GM18498 (cell line): ENCODE data around the gene ACTA2.

Experiments used
- ATAC-seq: cut with Tn5 transposase; IDR thresholded peaks from one replicate; pipeline ENCODE4 v1.9.1; 2021; ENCODE audit warnings: mild to moderate bottlenecking, moderate library complexity; ENCODE audit not compliant: unreplicated experiment

Gene ACTA2

DNA sequence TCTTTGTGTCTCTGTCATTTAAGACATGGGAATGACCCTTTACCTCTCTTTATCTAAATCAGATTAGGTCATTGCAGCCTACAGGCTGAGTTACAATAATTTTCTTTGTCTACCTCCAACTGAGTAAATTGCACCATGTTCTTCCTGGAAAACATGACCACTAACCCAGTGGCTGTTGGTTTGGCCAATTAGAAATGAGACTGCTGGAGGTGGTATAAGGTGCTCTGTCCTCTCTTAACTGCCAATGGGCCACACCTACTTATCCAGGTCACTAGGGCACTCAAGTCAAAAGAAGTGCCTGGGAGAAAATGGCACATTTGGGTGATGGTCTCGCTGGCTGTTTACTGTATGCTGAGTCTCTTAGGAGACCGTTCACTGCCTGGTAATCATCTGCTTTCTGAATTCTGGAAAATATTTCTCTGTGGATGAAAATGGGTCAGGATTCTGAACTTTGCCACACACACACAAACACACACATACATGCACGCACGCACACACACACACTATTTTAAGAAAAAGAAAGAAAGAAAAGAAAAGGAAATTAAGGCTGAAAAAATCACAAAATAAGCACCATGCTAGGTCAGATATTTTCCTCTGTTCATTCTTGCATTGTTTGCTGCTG is 56.1 kb downstream of the ACTA2 start:
- no peak for ATAC-seq

DNA sequence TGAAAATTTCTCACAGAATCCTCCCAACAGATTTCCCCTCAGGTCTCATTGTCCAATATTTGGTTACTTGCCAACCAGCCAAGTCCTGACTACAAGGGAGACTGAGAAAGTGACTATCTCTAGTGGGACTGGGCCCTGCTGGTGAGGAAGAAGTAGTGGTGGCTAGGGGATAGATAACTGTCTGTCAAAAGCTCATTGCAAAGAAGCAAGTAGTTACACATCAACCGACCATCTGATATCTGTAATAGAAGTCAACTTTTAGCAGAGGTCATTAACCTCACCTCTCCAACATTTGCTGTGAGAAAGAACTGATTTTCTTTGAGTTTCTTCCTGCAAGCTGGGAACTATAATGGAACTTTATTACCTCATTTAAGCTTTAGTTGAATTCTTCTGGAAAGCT is 57.3 kb downstream of the ACTA2 start:
- ATAC-seq: no peak

DNA sequence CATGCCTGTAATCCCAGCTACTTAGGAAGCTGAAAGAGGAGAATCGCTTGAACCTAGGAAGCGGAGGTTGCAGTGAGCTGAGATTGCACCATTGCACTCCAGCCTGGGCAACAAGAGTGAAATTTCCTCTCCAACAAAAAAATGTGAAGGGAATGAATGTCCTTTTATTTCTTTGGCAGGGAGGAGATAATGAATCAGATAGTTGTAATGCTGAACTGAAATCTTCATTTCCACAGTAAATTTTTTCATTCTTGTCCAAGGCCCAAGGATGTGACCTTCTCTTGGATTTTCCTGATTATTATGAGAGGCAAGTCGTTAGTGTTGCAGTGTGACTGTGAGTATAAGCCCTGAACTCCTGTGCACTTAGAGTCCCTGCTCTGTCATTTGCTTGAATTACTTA is 59.0 kb downstream of the ACTA2 start:
- no peak for ATAC-seq

DNA sequence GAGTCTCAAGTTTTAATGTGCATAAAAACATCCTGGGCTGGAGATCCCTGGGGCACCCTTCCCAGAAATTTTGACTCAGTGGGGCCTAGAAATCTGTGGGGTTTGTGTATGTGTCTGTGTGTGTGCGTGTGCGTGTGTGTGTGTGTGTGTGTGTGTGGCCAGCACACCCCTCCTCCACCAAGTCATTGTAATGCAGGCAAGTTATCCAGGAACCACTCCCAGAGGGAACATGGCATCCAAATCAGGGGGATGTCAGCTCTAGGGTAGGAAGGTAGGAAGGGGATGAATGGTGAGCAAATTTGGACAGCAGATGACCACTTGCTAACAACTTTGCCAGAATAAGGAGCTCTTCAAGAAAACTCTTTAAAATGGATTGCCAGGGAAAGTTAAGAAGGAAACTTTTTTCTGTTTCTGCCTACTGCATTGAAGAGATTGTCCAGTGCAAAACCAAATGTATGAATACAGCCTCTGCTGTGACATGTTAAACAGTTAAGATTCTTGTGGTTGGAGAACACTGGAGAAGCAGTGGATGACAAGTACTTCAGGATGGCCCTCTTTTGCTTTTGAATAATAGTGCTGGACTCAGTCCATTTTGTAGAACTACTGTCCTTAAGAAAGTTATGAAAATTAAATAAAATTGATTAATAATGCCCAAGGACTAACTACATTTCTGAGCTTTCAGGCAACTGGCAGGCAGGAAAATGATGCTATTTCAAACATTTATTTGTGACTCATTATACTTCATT is 60.2 kb downstream of the ACTA2 start:
- ATAC-seq: no peak

DNA sequence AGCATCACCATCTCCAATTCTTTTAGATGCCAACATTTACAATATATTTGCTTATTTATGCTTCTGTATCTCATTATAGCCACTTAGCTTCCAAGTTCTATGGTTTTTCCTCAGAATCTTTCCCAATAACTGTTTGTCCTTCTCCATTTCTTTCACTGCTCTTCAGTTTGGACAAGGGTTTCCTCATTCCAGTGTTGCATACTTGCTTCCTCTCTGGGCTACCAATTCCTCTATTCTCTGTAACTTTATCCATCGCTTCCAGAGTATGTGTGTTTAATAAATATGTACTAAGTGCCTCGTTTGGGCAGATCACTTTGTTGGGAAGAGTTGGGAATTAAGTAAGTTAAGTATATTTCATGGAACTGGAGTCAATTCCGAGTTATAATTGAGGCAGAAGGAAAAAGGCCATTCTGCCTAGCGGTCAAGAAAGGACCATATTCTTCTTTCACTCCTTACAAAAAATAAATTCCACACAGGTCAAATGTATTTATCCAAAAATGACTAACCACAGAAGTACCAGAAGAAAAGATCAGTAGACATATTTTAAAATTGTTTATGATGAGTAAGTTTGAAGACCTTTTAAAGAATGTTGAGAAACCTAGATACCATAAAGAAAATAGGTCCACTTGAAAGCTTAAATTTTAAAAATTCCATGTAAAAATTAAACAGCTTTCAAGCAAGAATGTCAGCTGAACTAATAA is 61.7 kb downstream of the ACTA2 start:
- no peak for ATAC-seq

DNA sequence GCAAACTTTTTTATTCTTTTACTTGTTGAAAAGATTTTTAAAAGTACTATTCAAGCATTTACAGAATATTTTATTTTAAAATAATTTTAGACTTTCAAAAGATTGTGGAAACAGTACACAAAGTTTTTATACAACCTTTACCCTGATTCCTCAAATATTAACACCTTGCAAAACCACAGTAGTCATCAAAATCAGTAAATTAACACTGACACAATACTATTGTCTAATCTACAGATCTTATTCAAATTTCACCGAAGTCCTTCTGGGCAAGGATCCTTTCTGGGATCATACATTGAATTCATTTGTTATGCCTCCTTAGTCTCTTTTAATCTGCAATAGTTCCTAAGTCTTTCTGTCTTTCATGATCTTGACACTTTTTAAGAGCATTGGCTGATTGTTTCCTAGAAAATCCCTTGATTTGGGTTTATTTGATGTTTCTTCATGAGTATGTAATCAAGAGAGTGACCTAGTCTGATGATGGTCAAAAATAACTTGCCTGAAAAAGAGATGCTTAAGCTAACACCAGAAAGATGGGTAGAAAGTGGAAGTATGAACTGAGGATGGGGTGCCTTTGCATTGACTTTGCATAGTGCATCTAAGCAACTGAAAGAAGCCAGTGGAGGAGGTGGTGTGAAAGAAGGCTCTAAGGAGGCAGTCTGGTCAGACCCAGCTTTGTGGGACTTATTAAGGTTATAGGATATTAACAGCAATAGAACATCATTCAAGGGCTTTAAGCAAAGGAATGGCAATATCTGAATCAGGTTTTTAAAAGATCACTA is 62.8 kb downstream of the ACTA2 start:
- ATAC-seq: peak; percentile 87

DNA sequence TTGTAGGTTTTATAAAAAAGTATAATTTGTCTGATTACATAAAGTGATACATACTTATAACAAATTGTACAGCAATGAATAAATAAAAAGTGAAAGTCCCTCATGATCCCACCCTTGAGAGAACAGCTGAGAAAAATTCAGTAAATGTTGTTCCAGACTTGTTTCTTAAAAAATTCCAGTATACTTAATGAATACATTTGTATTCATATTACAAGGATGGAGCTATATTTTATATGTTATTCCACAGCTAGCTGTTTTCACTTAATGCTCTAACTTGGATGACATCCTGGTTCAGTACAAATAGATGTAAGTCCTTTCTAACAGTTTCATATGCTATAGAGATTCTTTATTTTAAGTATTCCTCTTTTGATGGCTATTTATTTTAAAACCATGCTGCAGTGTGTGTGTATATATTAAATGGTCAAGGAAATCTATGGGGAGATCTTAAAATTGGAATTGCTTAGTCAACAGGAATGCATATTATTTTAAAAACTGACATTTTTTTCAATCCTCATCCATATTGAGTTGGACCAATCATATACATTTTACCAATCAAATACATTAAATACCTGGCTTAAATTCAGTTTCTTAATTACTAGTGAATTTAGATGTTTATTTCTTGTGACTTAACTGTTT is 63.6 kb downstream of the ACTA2 start:
- ATAC-seq: no peak

DNA sequence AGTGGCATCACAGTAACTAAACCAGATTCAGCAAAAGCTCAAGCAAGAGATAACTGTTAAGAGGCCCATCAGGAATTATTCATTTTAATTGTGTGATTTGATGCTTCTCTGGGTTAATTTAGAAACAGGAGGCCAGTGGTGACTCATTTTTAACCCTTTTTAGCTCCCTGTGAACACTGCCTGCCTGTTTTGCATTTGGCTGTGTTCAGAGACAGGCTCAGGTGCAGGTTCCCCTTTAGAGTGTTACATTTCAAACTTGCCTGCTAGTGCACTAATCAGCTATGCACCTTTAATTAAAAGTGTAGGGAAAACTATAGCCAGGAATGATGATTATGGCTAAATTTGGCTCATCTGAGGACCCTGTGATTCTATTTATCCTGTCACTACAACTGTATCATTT is 66.0 kb downstream of the ACTA2 start:
- peak; percentile 66 for ATAC-seq
